G401 (cell line): ENCODE results near the gene SKA3. TPM values are rescaled to one million over a fixed set of nuclear protein-coding genes. Genes with fewer than 3 reads are reported as not detected.
"Not testable (repeated sequence)": the region's sequence is repeated elsewhere in the genome, so short reads cannot be mapped to it uniquely, and the experiment has no call there.

Experiments
- DNase-seq: peaks from one replicate; pipeline ENCODE4 v3.0.0-alpha.2; 2015; ENCODE audit warnings: low spot score
- in situ Hi-C: cut with HindIII; loops from 2 replicates; pipeline ENCODE4 v1.10.0; 2016; ENCODE audit warnings: low sequenced_read_pairs, mixed read lengths
- total RNA-seq: library from RNA; depleted of rRNA; stranded (reverse); fragments of >200 nt; shearing (Covaris generic); gene quantifications from 2 replicates; pipeline ENCODE4 v1.2.3, GENCODE V29; 2014

The SKA3 gene
- total RNA-seq, 1 experiment from 2014 or later: 21.1 TPM

GRCh38 chr13:21175656-21176214 is 617 bp downstream of the SKA3 start:
- peak; percentile 3 for DNase-seq
- in situ Hi-C loops: no loop called here

DNA sequence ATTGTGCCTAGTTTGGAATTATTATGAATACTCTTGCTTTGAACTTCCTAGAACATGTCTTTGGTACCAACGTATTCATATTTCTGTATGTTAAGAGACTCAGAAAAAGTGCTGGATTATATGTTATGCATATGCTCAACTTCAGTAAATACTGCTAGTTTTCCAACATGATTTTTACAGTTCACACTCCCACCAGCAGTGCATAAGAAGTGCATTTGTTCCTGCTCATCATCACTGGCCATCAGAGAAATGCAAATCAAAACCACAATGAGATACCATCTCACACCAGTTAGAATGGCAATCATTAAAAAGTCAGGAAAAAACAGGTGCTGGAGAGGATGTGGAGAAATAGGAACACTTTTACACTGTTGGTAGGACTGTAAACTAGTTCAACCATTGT is 2.6 kb downstream of the SKA3 start:
- in situ Hi-C loops, DNase-seq: not testable (repeated sequence)

- DNase-seq: no peak
- in situ Hi-C loops: no loop called here
Observed at GRCh38 chr13:21171420-21171819, 4.9 kb downstream of the SKA3 start.

DNA sequence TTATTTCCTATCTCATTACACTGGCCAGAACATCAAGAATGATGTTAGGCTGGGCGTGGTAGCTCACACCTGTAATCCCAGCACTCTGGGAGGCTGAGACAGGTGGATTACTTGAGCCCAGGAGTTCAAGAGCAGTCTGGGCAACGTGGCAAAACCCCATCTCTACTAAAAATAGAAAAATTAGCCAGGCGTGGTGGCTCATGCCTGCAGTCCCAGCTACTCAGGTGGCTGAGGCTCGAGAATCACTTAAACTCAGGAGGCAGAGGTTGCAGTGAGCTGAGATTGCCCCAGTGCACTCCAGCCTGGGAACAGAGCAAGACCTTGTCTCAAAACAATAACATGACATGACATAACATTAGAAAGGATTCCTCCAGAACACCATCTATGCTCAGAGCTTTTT is 10.7 kb downstream of the SKA3 start:
- in situ Hi-C loops, DNase-seq: not testable (repeated sequence)

- in situ Hi-C loops: no loop called here
- DNase-seq: no peak
Observed at GRCh38 chr13:21164631-21165030, 11.7 kb downstream of the SKA3 start.

DNA sequence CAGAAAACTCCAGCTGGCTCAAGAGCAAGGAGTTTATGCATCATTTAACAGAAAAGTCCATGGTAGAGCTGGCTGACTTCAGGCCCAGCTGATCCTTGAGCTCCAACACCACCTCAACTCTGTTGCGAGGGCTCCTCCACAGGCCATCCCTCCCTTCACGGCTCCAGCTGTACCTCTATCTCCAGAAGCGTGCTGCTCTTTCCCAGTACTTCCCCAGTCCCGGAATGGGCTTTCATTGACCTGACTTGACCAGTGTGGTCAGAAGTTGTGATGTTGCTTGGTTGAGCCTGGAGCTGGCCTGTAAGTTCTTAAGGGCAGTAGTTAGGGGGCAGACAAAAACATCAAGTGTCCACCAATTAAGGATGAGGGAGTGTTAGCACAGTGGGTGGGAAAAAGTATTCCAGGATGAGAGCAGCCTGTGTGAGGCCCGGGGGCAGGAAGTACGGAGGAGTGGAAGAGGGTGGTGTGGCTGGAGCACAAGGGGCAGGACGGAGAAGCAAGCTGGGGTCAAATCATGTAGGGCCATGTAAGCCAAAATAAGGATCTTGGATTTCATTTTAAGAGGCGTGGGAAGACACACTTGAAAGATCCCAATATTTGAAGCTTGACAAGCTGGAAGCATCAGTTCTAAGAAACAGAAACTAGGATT is 24.0 kb downstream of the SKA3 start:
- in situ Hi-C loops: no loop called here
- no peak for DNase-seq

GRCh38 chr13:21150013-21150412 is 26.3 kb downstream of the SKA3 start:
- in situ Hi-C loops: no loop called here

GRCh38 chr13:21149568-21149967 is 26.8 kb downstream of the SKA3 start:
- in situ Hi-C loops: no loop called here
- no peak for DNase-seq

More at GRCh38 chr13:21150013-21150412, 26.3 kb downstream of the SKA3 start:
- DNase-seq: no peak

- no peak for DNase-seq
- in situ Hi-C loops: no loop called here
Observed at GRCh38 chr13:21148557-21149258, 27.6 kb downstream of the SKA3 start.

GRCh38 chr13:21147827-21148226 is 28.5 kb downstream of the SKA3 start:
- in situ Hi-C loops: no loop called here
- no peak for DNase-seq

DNA sequence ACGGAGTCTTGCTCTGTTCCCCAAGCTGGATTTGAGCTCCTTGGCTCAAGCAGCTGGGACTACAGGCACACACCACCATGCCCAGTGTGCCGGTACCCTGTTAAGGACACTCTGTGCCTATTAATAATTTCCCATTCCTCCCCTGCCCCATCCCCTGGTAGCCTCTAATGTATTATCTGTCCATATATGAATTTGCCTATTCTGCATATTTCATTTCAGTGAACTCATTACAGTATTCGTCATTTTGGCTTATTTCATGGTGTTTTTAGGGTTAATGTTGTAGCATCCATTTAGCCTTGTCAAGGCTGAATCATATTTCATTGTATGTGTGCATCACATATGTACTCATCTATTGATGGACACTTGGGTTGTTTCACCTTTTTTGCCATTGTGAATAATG is 33.6 kb downstream of the SKA3 start:
- in situ Hi-C loops: no loop called here

DNA sequence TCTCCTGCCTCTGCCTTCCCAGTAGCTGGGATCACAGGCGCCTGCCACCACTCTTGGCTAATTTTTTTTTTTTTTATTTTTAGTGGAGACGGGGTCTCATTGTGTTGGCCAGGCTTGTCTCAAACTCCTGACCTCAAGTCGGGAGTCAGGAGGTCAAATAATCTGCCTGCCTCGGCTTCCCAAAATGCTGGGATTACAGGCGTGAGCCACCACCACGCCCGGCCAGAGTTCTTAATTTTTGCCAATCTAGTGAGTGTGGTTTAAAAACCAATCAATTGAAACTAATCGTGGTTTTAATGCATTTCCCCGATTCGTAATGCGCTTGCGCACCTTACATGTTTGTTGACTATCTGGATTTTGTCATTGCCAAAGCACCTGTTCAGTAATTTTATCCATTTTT is 37.0 kb downstream of the SKA3 start:
- in situ Hi-C loops: no loop called here
- no peak for DNase-seq

More for the DNA sequence above, 33.6 kb downstream of the SKA3 start:
- no peak for DNase-seq

GRCh38 chr13:21138561-21138960 is 37.8 kb downstream of the SKA3 start:
- no peak for DNase-seq
- in situ Hi-C loops: no loop called here

DNA sequence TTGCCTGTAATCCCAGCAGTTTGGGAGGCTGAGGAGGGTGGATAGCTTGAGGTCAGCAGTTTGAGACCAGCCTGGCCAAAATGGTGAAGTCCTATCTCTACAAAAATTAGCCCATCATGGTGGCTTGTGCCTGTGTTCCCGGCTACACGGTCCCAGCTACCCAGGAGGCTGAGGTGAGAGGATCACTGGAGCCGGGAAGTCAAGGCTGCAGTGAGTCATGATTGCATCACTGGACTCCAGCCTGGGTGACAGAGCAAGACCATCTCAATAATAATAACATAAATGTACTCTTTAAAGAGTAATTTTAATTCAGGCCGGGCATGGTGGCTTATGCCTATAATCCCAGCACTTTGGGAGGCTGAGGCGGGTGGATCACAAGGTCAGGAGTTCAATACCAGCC is 38.7 kb downstream of the SKA3 start:
- in situ Hi-C loops: no loop called here

GRCh38 chr13:21135833-21136232 is 40.5 kb downstream of the SKA3 start:
- in situ Hi-C loops: not testable (repeated sequence)

More for the DNA sequence above, 38.7 kb downstream of the SKA3 start:
- DNase-seq: no peak

DNA sequence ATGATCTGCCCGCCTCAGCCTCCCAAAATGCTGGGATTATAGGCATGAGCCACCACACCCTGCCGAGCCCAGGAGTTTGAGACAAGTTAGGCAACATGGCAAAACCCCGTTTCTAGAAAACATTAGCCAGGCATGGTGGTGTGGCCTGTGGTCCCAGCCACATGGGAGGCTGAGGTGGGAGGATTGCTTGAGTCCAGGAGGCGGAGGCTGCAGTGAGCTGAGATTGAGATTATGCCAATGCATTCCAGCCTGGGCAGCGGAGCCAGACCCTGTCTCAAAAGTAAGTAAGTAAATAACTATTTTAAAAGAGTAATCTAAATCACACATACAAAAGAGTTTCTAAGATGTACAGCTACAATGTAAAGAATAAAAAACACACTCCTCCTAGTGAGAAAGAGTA is 41.9 kb downstream of the SKA3 start:
- in situ Hi-C loops: no loop called here
- no peak for DNase-seq

More at GRCh38 chr13:21135833-21136232, 40.5 kb downstream of the SKA3 start:
- DNase-seq: not testable (repeated sequence)

GRCh38 chr13:21133077-21133476 is 43.3 kb downstream of the SKA3 start:
- no peak for DNase-seq
- in situ Hi-C loops: no loop called here

DNA sequence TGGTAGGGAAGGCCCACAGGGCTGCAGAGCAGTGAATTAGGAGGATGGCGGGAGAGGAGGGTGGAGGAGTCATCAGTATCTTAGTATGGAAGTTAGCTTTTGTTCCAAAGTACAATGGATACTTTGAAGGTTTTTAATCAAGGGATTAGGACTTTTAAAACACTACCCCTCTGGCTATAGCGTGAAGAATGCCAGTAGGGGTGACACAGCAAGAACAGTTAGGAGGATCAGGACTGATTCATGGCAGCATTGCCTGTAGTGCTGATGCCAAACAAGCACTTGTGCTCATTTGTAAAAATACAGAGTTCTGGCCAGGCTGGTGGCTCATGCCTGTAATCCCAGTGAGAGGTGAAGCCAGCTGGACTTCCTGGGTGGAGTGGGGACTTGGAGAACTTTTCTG is 46.2 kb downstream of the SKA3 start:
- in situ Hi-C loops: no loop called here

DNA sequence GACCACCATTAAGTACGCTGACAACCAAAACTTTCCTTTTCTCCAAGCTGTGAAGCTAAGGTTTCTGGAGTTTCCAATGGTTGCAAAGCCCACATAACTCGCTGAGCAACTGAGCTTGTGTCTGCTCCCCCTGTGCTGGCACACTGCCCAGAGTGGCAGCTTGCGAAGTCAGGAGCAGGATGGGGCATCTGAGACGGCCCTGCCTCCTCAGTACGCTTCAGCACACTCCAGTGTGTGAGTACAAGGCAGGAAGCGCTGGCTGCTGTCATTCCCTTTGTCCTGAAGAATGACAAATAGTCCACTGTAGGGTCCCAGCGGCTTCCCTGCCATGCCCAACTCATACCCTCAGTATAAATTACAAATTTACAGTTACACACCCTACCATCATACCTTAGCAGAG is 51.5 kb downstream of the SKA3 start:
- in situ Hi-C loops: no loop called here
- peak; percentile 76 for DNase-seq

More for the DNA sequence above, 46.2 kb downstream of the SKA3 start:
- DNase-seq: no peak

DNA sequence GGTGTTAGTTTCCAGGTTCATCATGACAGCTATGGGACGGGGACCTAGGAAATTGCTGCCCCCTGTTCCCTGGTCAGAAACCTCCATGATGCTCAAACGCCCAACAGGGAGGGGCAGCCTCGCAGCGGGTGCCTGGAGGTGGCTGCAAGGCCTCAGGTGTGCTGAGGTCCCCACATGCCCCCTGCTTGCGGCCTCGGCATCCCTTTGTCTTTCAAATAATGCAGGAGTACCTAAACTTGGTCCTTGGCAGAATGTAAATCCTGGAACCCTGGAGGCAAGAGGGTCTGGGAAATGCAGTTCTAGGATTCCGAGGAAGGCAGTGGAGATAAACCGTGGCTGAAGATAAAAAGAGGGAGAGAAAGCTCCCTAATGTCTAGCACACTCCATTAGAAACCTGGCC is 52.4 kb downstream of the SKA3 start:
- in situ Hi-C loops: no loop called here
- DNase-seq: no peak
